Activated CD8-positive, alpha-beta memory T cell treated with anti-CD3 and anti-CD28 coated beads for 36 hours (primary cell): ENCODE measurements around the gene WIZ. TPM values are rescaled to one million over a fixed set of nuclear protein-coding genes. Genes with fewer than 3 reads are reported as not detected.

Source experiments
- CTCF ChIA-PET: fragments of 350-600 bp; sonication (Branson Sonifier 250); formaldehyde crosslinking; loops from one replicate; lab custom pipeline; 2021; ENCODE audit warnings: antibody characterized with exemption; lab: Charles Lee
- POLR2A ChIA-PET: fragments of 350-600 bp; sonication (Branson Sonifier 250); formaldehyde crosslinking; loops from one replicate; lab custom pipeline; 2021; ENCODE audit warnings: antibody characterized with exemption; lab: Charles Lee
- total RNA-seq, 2 experiments: library from RNA; stranded (reverse); gene quantifications; one replicate each; pipeline ENCODE4 v1.2.3, GENCODE V29; 2021

The WIZ gene
- total RNA-seq, 2 experiments from 2014 or later: 27.8 to 28.3 TPM

GRCh38 chr19:15452111-15453047, 2.6 kb upstream of the WIZ start:
- CTCF ChIA-PET: interaction anchor here (0.8 to 1.7 kb wide), 3 partner anchors 11 to 103 kb away, joined by 3 to 6 read pairs (median 5); partner anchors contain the start of gene AKAP8L
- POLR2A ChIA-PET: interaction anchor here (1.3 to 2.3 kb wide), 2 partner anchors 9 to 11 kb away, joined by 6 read pairs; partner anchors contain the start of gene RASAL3

- CTCF ChIA-PET: interaction anchor here (0.5 to 0.6 kb wide), 2 partner anchors 9 to 16 kb away, joined by 3 read pairs; no protein-coding TSS in a partner anchor
- POLR2A ChIA-PET: interaction anchor here (1.2 to 2.3 kb wide), 2 partner anchors 10 to 13 kb away, joined by 4 to 6 read pairs; no protein-coding TSS in a partner anchor
Observed at GRCh38 chr19:15450528-15450890, 753 bp upstream of the WIZ start.

- ChIA-PET CTCF (interaction anchor here (1.0 kb wide), 1 partner anchor 30 kb away, joined by 3 read pairs; the partner anchor contains the start of gene AKAP8L), POLR2A (interaction anchor here (0.6 to 1.9 kb wide), 2 partner anchors 9 to 102 kb away, joined by 3 to 6 read pairs; no protein-coding TSS in a partner anchor)
Observed at GRCh38 chr19:15448778-15449619, 757 bp downstream of the WIZ start.

GRCh38 chr19:15448044-15448777, 1.5 kb downstream of the WIZ start:
- ChIA-PET POLR2A (interaction anchor here (1.9 kb wide), 1 partner anchor 103 kb away, joined by 6 read pairs; no protein-coding TSS in a partner anchor), CTCF (interaction anchor here (0.6 to 1.3 kb wide), 4 partner anchors 29 to 107 kb away, joined by 3 to 4 read pairs (median 4); partner anchors contain the start of gene AKAP8L)

GRCh38 chr19:15447057-15447456, 2.7 kb downstream of the WIZ start:
- POLR2A ChIA-PET: no interaction called here
- CTCF ChIA-PET: interaction anchor here (1.3 to 1.8 kb wide), 2 partner anchors 14 to 109 kb away, joined by 4 read pairs; no protein-coding TSS in a partner anchor

- ChIA-PET POLR2A (no interaction called here), CTCF (interaction anchor here (1.8 kb wide), 1 partner anchor 15 kb away, joined by 4 read pairs; no protein-coding TSS in a partner anchor)
Observed at GRCh38 chr19:15445807-15446376, 3.9 kb downstream of the WIZ start.

GRCh38 chr19:15445227-15445605, 4.5 kb downstream of the WIZ start:
- CTCF ChIA-PET: no interaction called here

GRCh38 chr19:15444505-15445226, 5.1 kb downstream of the WIZ start:
- ChIA-PET POLR2A (no interaction called here), CTCF (no interaction called here)

More at GRCh38 chr19:15445227-15445605, 4.5 kb downstream of the WIZ start:
- POLR2A ChIA-PET: no interaction called here

- ChIA-PET CTCF (no interaction called here), POLR2A (no interaction called here)
Observed at GRCh38 chr19:15443838-15444237, 5.9 kb downstream of the WIZ start.

GRCh38 chr19:15443325-15443724, 6.4 kb downstream of the WIZ start:
- ChIA-PET CTCF (no interaction called here), POLR2A (no interaction called here)

- ChIA-PET POLR2A (no interaction called here), CTCF (no interaction called here)
Observed at GRCh38 chr19:15442142-15442920, 7.4 kb downstream of the WIZ start.

GRCh38 chr19:15441317-15441716, 8.4 kb downstream of the WIZ start:
- CTCF ChIA-PET: no interaction called here

GRCh38 chr19:15439821-15440641, 9.7 kb downstream of the WIZ start:
- CTCF ChIA-PET: no interaction called here
- POLR2A ChIA-PET: no interaction called here

More at GRCh38 chr19:15441317-15441716, 8.4 kb downstream of the WIZ start:
- POLR2A ChIA-PET: interaction anchor here (0.6 kb wide), 1 partner anchor 211 kb away, joined by 8 read pairs; no protein-coding TSS in a partner anchor

GRCh38 chr19:15439078-15439799, 10.5 kb downstream of the WIZ start:
- POLR2A ChIA-PET: no interaction called here
- CTCF ChIA-PET: no interaction called here

GRCh38 chr19:15438577-15438976, 11.2 kb downstream of the WIZ start:
- CTCF ChIA-PET: interaction anchor here (3.0 kb wide), 1 partner anchor 19 kb away, joined by 9 read pairs; the partner anchor contains the start of gene AKAP8L
- POLR2A ChIA-PET: no interaction called here
